HG03135 (cell line): ENCODE measurements around the gene SRA1.
A peak's percentile ranks its signal among the peaks of the same experiment; 100 is the strongest.

Experiments
- ATAC-seq: cut with Tn5 transposase; IDR thresholded peaks from one replicate; pipeline ENCODE4 v1.9.1; 2021; ENCODE audit warnings: mild to moderate bottlenecking, moderate library complexity; ENCODE audit not compliant: unreplicated experiment

SRA1 gene

GRCh38 chr5:140571105-140571504 is 13.8 kb upstream of the SRA1 start:
- ATAC-seq: no peak

GRCh38 chr5:140570488-140570887 is 13.2 kb upstream of the SRA1 start:
- ATAC-seq: no peak

GRCh38 chr5:140570058-140570457 is 12.8 kb upstream of the SRA1 start:
- ATAC-seq: no peak

DNA sequence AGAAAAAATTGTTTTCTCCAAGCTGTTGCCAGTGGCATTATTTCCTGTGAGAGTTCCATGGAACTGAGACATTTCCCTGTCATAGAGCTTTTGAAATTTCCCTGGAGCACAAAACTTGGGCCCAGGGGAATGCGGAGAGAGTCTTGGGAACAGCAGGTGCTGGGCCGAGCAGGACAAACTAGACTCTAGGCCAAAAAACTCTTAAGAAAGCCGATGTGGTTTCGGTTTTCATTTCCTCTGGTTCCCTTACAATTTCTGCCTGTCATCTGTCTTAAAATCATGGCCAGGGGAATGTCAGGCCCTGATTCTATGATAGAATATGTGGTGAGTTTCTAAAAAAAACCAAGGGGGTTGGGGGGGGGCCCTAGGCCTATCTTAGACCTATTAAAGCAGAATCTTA is 11.9 kb upstream of the SRA1 start:
- ATAC-seq: no peak

- no peak for ATAC-seq
Observed at GRCh38 chr5:140568443-140569063, 11.3 kb upstream of the SRA1 start.

DNA sequence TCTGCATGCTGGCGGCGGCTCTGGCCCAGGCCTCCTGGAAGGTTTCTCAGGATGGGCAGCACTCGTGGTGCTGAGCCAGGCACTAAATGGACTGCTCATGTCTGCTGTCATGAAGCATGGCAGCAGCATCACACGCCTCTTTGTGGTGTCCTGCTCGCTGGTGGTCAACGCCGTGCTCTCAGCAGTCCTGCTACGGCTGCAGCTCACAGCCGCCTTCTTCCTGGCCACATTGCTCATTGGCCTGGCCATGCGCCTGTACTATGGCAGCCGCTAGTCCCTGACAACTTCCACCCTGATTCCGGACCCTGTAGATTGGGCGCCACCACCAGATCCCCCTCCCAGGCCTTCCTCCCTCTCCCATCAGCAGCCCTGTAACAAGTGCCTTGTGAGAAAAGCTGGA is 10.6 kb upstream of the SRA1 start:
- ATAC-seq: no peak

GRCh38 chr5:140567136-140567818 is 10.0 kb upstream of the SRA1 start:
- no peak for ATAC-seq

- ATAC-seq: no peak
Observed at GRCh38 chr5:140566665-140567064, 9.4 kb upstream of the SRA1 start.

GRCh38 chr5:140565780-140566095 is 8.5 kb upstream of the SRA1 start:
- ATAC-seq: no peak

DNA sequence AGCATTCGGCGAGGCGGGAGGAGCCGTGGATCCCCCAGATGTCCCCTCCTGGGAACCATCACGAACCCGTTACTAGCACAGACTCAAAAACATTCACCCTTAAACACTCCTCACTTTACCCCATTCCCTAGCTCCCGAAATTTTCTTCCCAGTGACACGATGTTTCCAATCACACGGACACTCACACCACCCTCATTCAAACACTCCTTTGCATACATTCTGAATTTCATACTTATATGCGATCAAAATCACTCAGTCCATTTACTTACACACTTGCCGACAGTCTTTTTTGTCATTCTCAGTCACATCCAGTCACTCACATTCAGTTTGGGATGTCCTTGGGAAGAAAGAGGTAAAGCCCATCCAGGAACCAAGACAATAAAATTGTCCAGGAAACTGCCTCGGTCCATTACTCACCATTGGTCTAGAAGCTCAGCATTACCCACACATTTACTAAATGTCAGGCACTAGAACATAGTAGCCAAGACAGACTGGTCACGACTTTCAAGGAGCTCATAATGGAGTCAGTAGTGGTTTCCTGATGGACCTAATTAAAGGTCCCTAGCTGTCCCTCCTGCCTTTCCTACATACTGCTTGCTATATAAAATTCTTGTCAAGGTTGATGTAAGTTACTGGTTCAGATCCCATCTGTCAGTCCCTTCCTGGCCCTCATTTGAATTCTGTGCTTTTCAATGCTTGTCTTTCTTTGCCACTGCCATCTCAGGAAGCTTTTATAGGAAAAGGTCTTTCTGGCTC is 7.9 kb upstream of the SRA1 start:
- no peak for ATAC-seq

GRCh38 chr5:140564196-140565023 is 7.1 kb upstream of the SRA1 start, which contains the start of the genes APBB3 and SLC35A4:
Gene APBB3, minus strand, starts transcription at chr5:140564598. Its CDS starts 353 bp downstream, at chr5:140564245.
Gene SLC35A4, plus strand, starts transcription at chr5:140564828. Its CDS starts 2,342 bp downstream, at chr5:140567170.
- peak; percentile 91 for ATAC-seq

DNA sequence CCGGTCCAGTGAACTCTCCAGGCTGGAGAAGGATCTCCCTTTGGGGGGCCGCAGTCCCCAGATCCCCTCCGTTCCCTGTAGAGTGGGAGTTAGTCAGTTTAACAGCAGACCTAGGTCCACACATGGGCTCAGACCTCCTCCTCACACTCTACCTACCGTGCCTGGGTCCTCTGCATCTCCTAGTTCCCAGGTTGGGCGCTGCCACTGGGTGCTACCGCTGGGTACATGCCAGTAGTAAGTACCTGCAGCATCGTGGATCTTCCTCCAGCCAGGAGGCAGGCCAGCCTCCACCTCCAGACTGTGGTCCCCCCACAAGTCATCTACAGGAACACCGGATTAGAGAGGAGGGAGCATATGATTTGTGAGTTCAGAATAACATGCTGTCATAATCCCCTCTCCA is 6.3 kb upstream of the SRA1 start:
- ATAC-seq: no peak

- no peak for ATAC-seq
Observed at GRCh38 chr5:140561753-140562523, 4.7 kb upstream of the SRA1 start.

- ATAC-seq: no peak
Observed at GRCh38 chr5:140560227-140560626, 3.0 kb upstream of the SRA1 start.

- ATAC-seq: no peak
Observed at GRCh38 chr5:140558542-140558941, 1.3 kb upstream of the SRA1 start.

DNA sequence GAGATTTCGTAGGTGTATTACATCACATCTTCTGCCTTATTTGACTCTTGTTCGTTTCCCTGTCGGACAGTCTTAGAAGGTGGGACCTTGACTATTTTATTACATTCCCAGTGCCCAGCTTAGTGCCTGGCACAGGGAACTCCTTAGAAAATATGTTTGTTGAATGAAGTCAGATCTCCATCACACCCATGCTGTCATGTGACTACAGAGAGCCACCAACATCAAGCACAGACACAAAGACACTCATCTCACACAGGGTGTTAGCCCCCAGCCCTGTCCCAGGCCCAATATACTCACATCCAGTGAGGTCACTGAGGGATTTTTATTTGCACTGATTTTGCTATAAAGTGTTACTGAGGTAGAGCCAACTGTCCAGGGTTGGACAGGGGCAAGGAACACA is 692 bp upstream of the SRA1 start:
- ATAC-seq: no peak

GRCh38 chr5:140556438-140556837 is 835 bp downstream of the SRA1 start:
- ATAC-seq: no peak

DNA sequence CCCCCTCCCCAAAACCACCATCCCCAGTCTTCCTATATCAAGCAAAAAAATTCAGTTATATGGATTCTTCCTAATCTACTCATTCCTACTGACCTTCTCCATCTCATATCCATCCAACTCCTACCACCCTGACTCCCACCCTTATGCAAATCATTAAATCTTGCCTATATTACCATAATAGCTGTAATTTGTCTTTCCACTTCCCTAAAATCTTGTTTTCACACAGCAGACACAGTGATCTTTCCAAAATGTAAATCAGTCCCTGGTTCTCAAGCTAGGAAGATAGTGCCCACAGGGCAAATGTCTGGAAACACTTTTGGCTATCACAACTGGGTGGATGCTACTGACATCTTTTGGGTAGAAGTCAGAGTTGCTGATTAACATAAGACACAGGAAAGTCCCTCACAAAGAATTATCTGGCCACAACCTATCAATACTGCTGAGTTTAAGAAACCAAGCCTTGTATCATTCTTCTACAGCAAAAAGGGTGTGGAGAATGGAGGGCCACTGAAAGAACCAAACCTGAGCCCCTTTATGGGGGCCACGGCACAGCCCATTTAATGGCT is 1.4 kb downstream of the SRA1 start:
- ATAC-seq: no peak

DNA sequence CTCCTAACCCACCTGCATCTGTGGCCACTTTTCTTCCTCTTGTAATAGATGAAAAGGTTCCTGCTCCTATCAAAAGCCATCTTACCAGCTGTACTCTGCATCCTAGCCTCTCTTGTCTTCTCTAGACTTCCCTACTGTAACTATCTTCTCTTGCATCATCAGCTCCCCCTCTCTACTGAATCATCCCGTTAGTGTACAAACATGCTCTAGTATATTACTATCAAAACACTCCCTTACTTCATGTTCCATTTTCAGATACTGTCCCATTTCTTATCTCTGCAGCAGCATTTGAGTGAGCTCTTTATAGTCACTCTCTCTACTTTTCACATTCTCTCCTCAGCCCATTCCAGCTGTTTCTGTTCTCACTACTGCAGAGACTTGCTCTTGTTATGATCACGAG is 2.8 kb downstream of the SRA1 start:
- ATAC-seq: no peak

DNA sequence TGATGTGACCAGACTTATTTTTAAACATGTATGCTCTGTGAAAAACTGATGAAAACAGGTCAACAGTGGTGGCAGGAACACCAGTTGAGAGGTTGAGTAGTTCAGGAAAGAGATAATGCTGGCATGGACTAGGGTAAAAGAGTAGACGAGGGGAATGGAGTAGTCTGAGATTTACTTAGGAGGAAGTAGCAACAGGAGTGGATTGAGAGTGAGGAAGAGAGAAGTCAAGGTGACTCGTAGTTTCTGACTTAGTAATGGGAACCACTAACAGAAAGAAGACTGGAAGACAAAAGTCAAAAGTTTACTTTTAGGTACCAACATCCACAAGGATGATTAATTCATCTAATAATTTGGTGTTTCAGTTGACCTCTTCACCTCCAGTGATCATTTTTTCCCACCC is 3.6 kb downstream of the SRA1 start:
- no peak for ATAC-seq
